GM23338 (cell line): ENCODE measurements around the gene CSPG4. TPM values are rescaled to one million over a fixed set of nuclear protein-coding genes. Genes with fewer than 3 reads are reported as not detected.

Experiments used
- ATAC-seq: fragments of 200-7000 bp; cut with Tn5 transposase; 3 replicates; pipeline ENCODE4 v1.9.1; 2020
- DNase-seq: peaks from one replicate; pipeline ENCODE4 v3.0.0-alpha.2; 2015; ENCODE audit warnings: low spot score
- H2AFZ ChIP-seq: fragments of 200-600 bp; sonication (generic); 2 replicates; pipeline ENCODE4 v1.8.0; 2016; ENCODE audit warnings: antibody characterized with exemption, mild to moderate bottlenecking, moderate library complexity
- H3F3A ChIP-seq: fragments of 200-600 bp; sonication (generic); replicated peaks from 2 replicates; pipeline ENCODE4 v1.8.0; 2017; ENCODE audit warnings: antibody characterized with exemption, mixed run types, low read depth
- H3K27ac ChIP-seq: fragments of 200-600 bp; sonication (generic); 2 replicates; pipeline ENCODE4 v1.6.1; 2016; ENCODE audit warnings: low read depth
- H3K27me3 ChIP-seq: fragments of 200-600 bp; sonication (generic); 2 replicates; pipeline ENCODE4 v1.8.0; 2016; ENCODE audit warnings: mild to moderate bottlenecking, mixed run types, moderate library complexity; ENCODE audit not compliant: insufficient read depth
- H3K36me3 ChIP-seq: fragments of 200-600 bp; sonication (generic); 2 replicates; pipeline ENCODE4 v1.8.0; 2016; ENCODE audit warnings: mild to moderate bottlenecking; ENCODE audit not compliant: insufficient read depth
- H3K4me1 ChIP-seq: fragments of 200-600 bp; sonication (generic); 2 replicates; pipeline ENCODE4 v1.8.0; 2016; ENCODE audit warnings: mild to moderate bottlenecking, moderate library complexity; ENCODE audit not compliant: insufficient read depth
- H3K4me2 ChIP-seq: fragments of 200-600 bp; sonication (generic); 2 replicates; pipeline ENCODE4 v1.7.1; 2017; ENCODE audit warnings: mixed run types
- H3K4me3 ChIP-seq: fragments of 200-600 bp; sonication (generic); 2 replicates; pipeline ENCODE4 v1.6.1; 2016; ENCODE audit warnings: mixed run types
- H3K79me2 ChIP-seq: fragments of 200-600 bp; sonication (generic); replicated peaks from 2 replicates; pipeline ENCODE4 v1.8.0; 2017; ENCODE audit warnings: mild to moderate bottlenecking; ENCODE audit not compliant: insufficient read depth
- H3K9me2 ChIP-seq: fragments of 200-600 bp; sonication (generic); 2 replicates; pipeline ENCODE4 v1.8.0; 2017; ENCODE audit not compliant: insufficient read depth
- H4K20me1 ChIP-seq: fragments of 200-600 bp; sonication (generic); replicated peaks from 2 replicates; pipeline ENCODE4 v1.8.0; 2017; ENCODE audit warnings: mild to moderate bottlenecking; ENCODE audit not compliant: insufficient read depth
- H3K27ac Mint-ChIP-seq: 2 replicates; pipeline ENCODE4 v1.8.0; 2020; ENCODE audit warnings: inconsistent platforms, mild to moderate bottlenecking, moderate library complexity, mixed read lengths
- H3K27me3 Mint-ChIP-seq: 3 replicates; pipeline ENCODE4 v1.8.0; 2022; ENCODE audit warnings: low read depth, mild to moderate bottlenecking, moderate library complexity, mixed read lengths, inconsistent platforms; ENCODE audit not compliant: insufficient read depth, poor library complexity
- H3K36me3 Mint-ChIP-seq: 3 replicates; pipeline ENCODE4 v1.8.0; 2021; ENCODE audit warnings: low read depth, mild to moderate bottlenecking, inconsistent platforms, moderate library complexity, mixed read lengths
- H3K4me1 Mint-ChIP-seq: 3 replicates; pipeline ENCODE4 v1.8.0; 2020; ENCODE audit warnings: mild to moderate bottlenecking, inconsistent platforms, mixed read lengths
- H3K4me3 Mint-ChIP-seq: 3 replicates; pipeline ENCODE4 v1.8.0; 2021; ENCODE audit warnings: moderate library complexity, mild to moderate bottlenecking, inconsistent platforms, mixed read lengths
- H3K9me3 Mint-ChIP-seq: 3 replicates; pipeline ENCODE4 v1.8.0; 2020; ENCODE audit warnings: moderate library complexity, mild to moderate bottlenecking, inconsistent platforms, mixed read lengths
- EZH2 ChIP-seq: fragments of 200-600 bp; sonication (generic); IDR thresholded peaks from one replicate; pipeline ENCODE4 v1.8.0; 2017; ENCODE audit warnings: antibody characterized with exemption, mild to moderate bottlenecking, low read depth; ENCODE audit not compliant: unreplicated experiment
- JUNB ChIP-seq: IDR thresholded peaks from one replicate; pipeline ENCODE4 v1.6.1; 2016; ENCODE audit warnings: antibody characterized with exemption; ENCODE audit not compliant: unreplicated experiment
- NANOG ChIP-seq: IDR thresholded peaks from 2 replicates; pipeline ENCODE4 v1.6.1; 2016; ENCODE audit warnings: antibody characterized with exemption, borderline replicate concordance
- POLR2AphosphoS5 ChIP-seq: IDR thresholded peaks from 2 replicates; pipeline ENCODE4 v1.6.1; 2016; ENCODE audit warnings: antibody characterized with exemption, low read depth
- STAT1 ChIP-seq: IDR thresholded peaks from one replicate; pipeline ENCODE4 v1.6.1; 2016; ENCODE audit warnings: antibody characterized with exemption; ENCODE audit not compliant: unreplicated experiment
- ZNF114 ChIP-seq: fragments of 250-450 bp; sonication (Bioruptor Pico); IDR thresholded peaks from 2 replicates; pipeline ENCODE4 v1.5.0; 2020; ENCODE audit warnings: mild to moderate bottlenecking, moderate library complexity
- ZNF331 ChIP-seq: fragments of 250-450 bp; sonication (Bioruptor Pico); IDR thresholded peaks from 2 replicates; pipeline ENCODE4 v1.5.0; 2020; ENCODE audit warnings: low read depth, mild to moderate bottlenecking, moderate library complexity
- polyA plus RNA-seq: library from polyadenylated mRNA; unstranded; fragments of >200 nt; fragmentation: Nextera tagmentation; extraction: Ambion mirVana; gene quantifications from 2 replicates; pipeline ENCODE4 v1.2.1, GENCODE V29; 2016
- total RNA-seq: library from RNA; depleted of rRNA; stranded (reverse); fragments of >200 nt; shearing (Covaris generic); gene quantifications from 2 replicates; pipeline ENCODE4 v1.2.3, GENCODE V29; 2014
- TF ChIP-seq, protein P1 (sequence below): IDR thresholded peaks from 2 replicates; pipeline ENCODE4 v1.6.1; 2016; ENCODE audit warnings: antibody characterized with exemption
- TF ChIP-seq, protein P2 (sequence below), 2 experiments: fragments of 200-600 bp in 1 of 2; sonication (generic) in 1 of 2; conservative IDR thresholded peaks; 2 replicates each; pipeline versions ENCODE4 v1.5.1 to v1.6.1; 2016 to 2017; ENCODE audit warnings: antibody characterized with exemption in 2 of 2, low read depth in 2 of 2, mild to moderate bottlenecking in 2 of 2, moderate library complexity in 1 of 2
- TF ChIP-seq, protein P3 (sequence below): fragments of 250-450 bp; sonication (Bioruptor Pico); IDR thresholded peaks from 2 replicates; pipeline ENCODE4 v1.5.0; 2020; ENCODE audit warnings: mild to moderate bottlenecking, moderate library complexity

CSPG4 gene
- total and polyA plus RNA-seq, 2 experiments from 2014 or later: 0.27 to 4.0 TPM

DNA sequence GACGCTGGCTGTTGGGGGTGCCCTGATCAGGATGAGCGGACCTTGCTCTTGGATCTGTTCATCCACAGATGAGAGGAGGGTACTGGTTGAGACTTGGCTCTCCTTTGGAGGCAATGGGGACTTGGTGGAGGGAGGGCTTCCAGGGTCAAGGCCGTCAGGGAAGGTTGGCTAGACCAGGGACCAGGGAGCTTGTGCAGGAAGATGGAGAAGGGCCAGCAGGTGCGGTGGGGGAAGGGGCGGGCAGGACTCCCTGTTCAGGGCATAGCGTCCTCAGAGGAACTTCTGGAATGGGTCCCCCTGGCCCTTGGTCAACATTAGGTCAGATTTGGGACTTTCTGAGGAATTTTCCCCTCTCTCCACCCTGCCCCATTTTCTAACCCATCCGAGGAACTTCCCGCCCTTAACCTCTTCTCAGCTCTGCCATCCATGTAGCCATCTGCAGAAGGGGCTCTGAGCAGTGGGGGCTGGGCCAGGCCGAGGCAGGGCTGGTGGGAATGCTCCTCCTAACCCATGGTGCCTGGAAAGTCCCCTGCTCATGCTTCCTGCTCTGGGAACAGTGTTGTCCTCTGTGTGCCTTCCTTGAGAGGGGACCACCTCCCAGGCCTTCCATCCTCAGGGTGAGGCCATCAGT, 53.4 kb downstream of the CSPG4 start:
- no peak for ATAC-seq
- H3K27ac Mint-ChIP-seq: no peak overlapping the region; the same call in 1 of the 2 replicates
- H3K9me3 Mint-ChIP-seq: no peaks in the 10 kb centered on the region; the same call in 2 of the 3 replicates
- Histone ChIP-seq H3K9me2 (no peaks in the 10 kb centered on the region), H3K27ac (no peak overlapping the region), H3K4me2 (no peak overlapping the region), H4K20me1 (peaks cover 10% of the 10 kb centered on the region), H3K36me3 (no peaks in the 10 kb centered on the region; the same call in 1 of the 2 replicates), H3K4me1 (no peaks in the 10 kb centered on the region; the same call in 1 of the 2 replicates), H3F3A (0 out of 2 replicates have a peak, but pooled peaks cover 2% of the 10 kb centered on the region), H2AFZ (no peak overlapping the region), H3K4me3 (no peak overlapping the region), H3K79me2 (peaks cover 22% of the 10 kb centered on the region), H3K27me3 (no peaks in the 10 kb centered on the region)
- peaks cover 16% of the 10 kb centered on the region for H3K4me1 Mint-ChIP-seq
- TF ChIP-seq ZNF114 (no peak), JUNB (no peak), EZH2 (no peak)
- TF ChIP-seq, protein P1, sequence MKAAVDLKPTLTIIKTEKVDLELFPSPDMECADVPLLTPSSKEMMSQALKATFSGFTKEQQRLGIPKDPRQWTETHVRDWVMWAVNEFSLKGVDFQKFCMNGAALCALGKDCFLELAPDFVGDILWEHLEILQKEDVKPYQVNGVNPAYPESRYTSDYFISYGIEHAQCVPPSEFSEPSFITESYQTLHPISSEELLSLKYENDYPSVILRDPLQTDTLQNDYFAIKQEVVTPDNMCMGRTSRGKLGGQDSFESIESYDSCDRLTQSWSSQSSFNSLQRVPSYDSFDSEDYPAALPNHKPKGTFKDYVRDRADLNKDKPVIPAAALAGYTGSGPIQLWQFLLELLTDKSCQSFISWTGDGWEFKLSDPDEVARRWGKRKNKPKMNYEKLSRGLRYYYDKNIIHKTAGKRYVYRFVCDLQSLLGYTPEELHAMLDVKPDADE: no peak
- TF ChIP-seq, protein P2, sequence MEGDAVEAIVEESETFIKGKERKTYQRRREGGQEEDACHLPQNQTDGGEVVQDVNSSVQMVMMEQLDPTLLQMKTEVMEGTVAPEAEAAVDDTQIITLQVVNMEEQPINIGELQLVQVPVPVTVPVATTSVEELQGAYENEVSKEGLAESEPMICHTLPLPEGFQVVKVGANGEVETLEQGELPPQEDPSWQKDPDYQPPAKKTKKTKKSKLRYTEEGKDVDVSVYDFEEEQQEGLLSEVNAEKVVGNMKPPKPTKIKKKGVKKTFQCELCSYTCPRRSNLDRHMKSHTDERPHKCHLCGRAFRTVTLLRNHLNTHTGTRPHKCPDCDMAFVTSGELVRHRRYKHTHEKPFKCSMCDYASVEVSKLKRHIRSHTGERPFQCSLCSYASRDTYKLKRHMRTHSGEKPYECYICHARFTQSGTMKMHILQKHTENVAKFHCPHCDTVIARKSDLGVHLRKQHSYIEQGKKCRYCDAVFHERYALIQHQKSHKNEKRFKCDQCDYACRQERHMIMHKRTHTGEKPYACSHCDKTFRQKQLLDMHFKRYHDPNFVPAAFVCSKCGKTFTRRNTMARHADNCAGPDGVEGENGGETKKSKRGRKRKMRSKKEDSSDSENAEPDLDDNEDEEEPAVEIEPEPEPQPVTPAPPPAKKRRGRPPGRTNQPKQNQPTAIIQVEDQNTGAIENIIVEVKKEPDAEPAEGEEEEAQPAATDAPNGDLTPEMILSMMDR (conservative IDR thresholded peaks at IDR 0.05; ENCODE audit: low read depth in 2 of 2): no peak
- no peak for DNase-seq
- H3K36me3 Mint-ChIP-seq: peaks cover 13% of the 10 kb centered on the region; the same call in 2 of the 3 replicates
- H3K27me3 Mint-ChIP-seq: peaks cover 8% of the 10 kb centered on the region
- no peak overlapping the region for H3K4me3 Mint-ChIP-seq

DNA sequence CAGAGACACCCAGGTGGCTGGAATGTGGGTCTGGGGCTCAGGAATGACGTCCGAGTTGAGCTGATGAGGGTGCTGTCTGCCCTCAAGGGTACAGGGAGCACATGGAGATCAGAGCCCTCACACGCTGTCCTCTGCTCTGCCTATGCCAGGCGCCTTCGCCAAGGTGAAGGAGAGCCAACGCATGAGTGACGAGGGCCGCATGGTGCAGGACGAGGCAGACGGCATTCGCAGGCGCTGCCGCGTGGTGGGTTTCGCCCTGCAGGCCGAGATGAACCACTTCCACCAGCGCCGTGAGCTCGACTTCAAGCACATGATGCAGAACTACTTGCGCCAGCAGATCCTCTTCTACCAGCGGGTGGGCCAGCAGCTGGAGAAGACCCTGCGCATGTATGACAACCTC, 55.8 kb downstream of the CSPG4 start:
- H3K9me2 ChIP-seq: no peaks in the 10 kb centered on the region
- no peak overlapping the region for H3K4me3 ChIP-seq
- H4K20me1 ChIP-seq: peaks cover 10% of the 10 kb centered on the region
- no peak overlapping the region for H2AFZ ChIP-seq
- H3K4me2 ChIP-seq: no peak overlapping the region
- ATAC-seq: no peak
- no peak overlapping the region for H3K27ac ChIP-seq
- peaks cover 16% of the 10 kb centered on the region for H3K27me3 Mint-ChIP-seq
- 0 out of 2 replicates have a peak, but pooled peaks cover 2% of the 10 kb centered on the region for H3F3A ChIP-seq
- H3K9me3 Mint-ChIP-seq: no peaks in the 10 kb centered on the region; the same call in 2 of the 3 replicates
- no peaks in the 10 kb centered on the region; the same call in 1 of the 2 replicates for H3K4me1 ChIP-seq
- H3K36me3 Mint-ChIP-seq: peaks cover 16% of the 10 kb centered on the region; the same call in 2 of the 3 replicates
- no peaks in the 10 kb centered on the region for H3K27me3 ChIP-seq
- no peaks in the 10 kb centered on the region; the same call in 1 of the 2 replicates for H3K36me3 ChIP-seq
- no peak for DNase-seq
- H3K27ac Mint-ChIP-seq: 0 out of 2 replicates have a peak overlapping the region, but pooled peaks have one; percentile 29
- H3K4me1 Mint-ChIP-seq: peaks cover 33% of the 10 kb centered on the region
- H3K79me2 ChIP-seq: peaks cover 38% of the 10 kb centered on the region
- no peak overlapping the region for H3K4me3 Mint-ChIP-seq
- TF ChIP-seq NANOG (no peak), STAT1 (no peak), ZNF331 (no peak), POLR2AphosphoS5 (no peak), EZH2 (no peak)
- TF ChIP-seq, protein P3, sequence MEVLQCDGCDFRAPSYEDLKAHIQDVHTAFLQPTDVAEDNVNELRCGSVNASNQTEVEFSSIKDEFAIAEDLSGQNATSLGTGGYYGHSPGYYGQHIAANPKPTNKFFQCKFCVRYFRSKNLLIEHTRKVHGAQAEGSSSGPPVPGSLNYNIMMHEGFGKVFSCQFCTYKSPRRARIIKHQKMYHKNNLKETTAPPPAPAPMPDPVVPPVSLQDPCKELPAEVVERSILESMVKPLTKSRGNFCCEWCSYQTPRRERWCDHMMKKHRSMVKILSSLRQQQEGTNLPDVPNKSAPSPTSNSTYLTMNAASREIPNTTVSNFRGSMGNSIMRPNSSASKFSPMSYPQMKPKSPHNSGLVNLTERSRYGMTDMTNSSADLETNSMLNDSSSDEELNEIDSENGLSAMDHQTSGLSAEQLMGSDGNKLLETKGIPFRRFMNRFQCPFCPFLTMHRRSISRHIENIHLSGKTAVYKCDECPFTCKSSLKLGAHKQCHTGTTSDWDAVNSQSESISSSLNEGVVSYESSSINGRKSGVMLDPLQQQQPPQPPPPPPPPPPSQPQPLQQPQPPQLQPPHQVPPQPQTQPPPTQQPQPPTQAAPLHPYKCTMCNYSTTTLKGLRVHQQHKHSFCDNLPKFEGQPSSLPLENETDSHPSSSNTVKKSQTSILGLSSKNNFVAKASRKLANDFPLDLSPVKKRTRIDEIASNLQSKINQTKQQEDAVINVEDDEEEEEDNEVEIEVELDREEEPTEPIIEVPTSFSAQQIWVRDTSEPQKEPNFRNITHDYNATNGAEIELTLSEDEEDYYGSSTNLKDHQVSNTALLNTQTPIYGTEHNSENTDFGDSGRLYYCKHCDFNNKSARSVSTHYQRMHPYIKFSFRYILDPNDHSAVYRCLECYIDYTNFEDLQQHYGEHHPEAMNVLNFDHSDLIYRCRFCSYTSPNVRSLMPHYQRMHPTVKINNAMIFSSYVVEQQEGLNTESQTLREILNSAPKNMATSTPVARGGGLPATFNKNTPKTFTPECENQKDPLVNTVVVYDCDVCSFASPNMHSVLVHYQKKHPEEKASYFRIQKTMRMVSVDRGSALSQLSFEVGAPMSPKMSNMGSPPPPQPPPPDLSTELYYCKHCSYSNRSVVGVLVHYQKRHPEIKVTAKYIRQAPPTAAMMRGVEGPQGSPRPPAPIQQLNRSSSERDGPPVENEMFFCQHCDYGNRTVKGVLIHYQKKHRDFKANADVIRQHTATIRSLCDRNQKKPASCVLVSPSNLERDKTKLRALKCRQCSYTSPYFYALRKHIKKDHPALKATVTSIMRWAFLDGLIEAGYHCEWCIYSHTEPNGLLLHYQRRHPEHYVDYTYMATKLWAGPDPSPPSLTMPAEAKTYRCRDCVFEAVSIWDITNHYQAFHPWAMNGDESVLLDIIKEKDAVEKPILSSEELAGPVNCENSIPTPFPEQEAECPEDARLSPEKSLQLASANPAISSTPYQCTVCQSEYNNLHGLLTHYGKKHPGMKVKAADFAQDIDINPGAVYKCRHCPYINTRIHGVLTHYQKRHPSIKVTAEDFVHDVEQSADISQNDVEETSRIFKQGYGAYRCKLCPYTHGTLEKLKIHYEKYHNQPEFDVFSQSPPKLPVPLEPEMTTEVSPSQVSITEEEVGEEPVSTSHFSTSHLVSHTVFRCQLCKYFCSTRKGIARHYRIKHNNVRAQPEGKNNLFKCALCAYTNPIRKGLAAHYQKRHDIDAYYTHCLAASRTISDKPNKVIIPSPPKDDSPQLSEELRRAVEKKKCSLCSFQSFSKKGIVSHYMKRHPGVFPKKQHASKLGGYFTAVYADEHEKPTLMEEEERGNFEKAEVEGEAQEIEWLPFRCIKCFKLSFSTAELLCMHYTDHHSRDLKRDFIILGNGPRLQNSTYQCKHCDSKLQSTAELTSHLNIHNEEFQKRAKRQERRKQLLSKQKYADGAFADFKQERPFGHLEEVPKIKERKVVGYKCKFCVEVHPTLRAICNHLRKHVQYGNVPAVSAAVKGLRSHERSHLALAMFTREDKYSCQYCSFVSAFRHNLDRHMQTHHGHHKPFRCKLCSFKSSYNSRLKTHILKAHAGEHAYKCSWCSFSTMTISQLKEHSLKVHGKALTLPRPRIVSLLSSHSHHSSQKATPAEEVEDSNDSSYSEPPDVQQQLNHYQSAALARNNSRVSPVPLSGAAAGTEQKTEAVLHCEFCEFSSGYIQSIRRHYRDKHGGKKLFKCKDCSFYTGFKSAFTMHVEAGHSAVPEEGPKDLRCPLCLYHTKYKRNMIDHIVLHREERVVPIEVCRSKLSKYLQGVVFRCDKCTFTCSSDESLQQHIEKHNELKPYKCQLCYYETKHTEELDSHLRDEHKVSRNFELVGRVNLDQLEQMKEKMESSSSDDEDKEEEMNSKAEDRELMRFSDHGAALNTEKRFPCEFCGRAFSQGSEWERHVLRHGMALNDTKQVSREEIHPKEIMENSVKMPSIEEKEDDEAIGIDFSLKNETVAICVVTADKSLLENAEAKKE: no peak
